ENCODE results near the gene MCIDAS. TPM values are rescaled to one million over a fixed set of nuclear protein-coding genes. Genes with fewer than 3 reads are reported as not detected.

MCIDAS gene
- total RNA-seq, 5 donors from 2014 or later (not counting 1 experiment from before 2014, with no cell fraction given): not detected

DNA sequence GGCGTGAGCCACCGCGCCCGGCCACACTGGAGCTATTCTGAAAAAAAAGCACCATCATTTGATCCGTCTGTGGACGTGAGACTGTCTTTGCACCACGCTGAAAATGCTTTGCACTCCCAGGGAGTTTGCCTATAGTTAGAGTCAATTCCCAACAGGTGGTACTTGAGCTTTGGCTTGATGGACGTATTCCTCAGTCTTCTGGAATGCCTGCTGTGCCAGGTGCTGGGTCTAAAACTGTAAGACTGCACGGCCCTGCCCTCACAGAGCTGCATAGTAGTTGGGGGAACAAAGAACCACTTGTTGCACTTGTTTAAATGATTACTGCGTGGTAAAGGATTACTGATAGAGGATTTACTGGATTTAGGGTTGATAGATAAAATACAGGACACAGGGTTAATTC is 9.7 kb upstream of the MCIDAS start:
- ChIA-PET CTCF (interaction anchor here in 1 of 2 donors (1.2 kb wide), 1 partner anchor 65 kb away, joined by 3 read pairs; no protein-coding TSS in a partner anchor), POLR2A (no interaction called here)
- Histone ChIP-seq H3K4me1 (ENCODE audit: control insufficient read depth in 1 of 2, extremely low read depth in 1 of 2, insufficient read depth in 2 of 2, low read length in 2 of 2) (peaks cover 12 to 28% of the 10 kb centered on the region in 2 experiments), H3K36me3 (ENCODE audit: control insufficient read depth in 2 of 2, extremely low read depth in 1 of 2, insufficient read depth in 1 of 2, low read length in 1 of 2) (no peaks in the 10 kb centered on the region), H3K27ac (ENCODE audit: low read length) (no peak overlapping the region), H3K4me3 (ENCODE audit: control insufficient read depth in 1 of 2, extremely low read depth in 1 of 2, low read length in 1 of 2) (no peak overlapping the region), H3K9me3 (no peaks in the 10 kb centered on the region), H3K27me3 (replicated peaks in 1 of 2; ENCODE audit: control insufficient read depth in 2 of 2, extremely low read depth in 1 of 2, insufficient read depth in 2 of 2, low read length in 1 of 2) (peaks cover 10 to 55% of the 10 kb centered on the region in 2 experiments)
- Mint-ChIP-seq H3K27ac (no peak overlapping the region), H3K27me3 (peaks cover 32 to 49% of the 10 kb centered on the region in 2 donors), H3K4me1 (peaks cover 10 to 16% (median 15%) of the 10 kb centered on the region in 3 donors), H3K36me3 (no peaks in the 10 kb centered on the region), H3K9me3 (no peaks in the 10 kb centered on the region), H3K4me3 (no peak overlapping the region)
- ATAC-seq (replicated peaks in 1 of 4): no peak
- 88% methylated on average over 9 of the region's 10 CpGs for WGBS (ENCODE audit: insufficient coverage)
- no peak for DNase-seq

- POLR2A ChIA-PET: no interaction called here
- no peak overlapping the region for H3K27ac Mint-ChIP-seq
- DNase-seq: no peak
- H3K9me3 ChIP-seq: no peaks in the 10 kb centered on the region
- CTCF ChIA-PET: no interaction called here
- H3K27ac ChIP-seq (ENCODE audit: low read length): no peak overlapping the region
- H3K4me3 ChIP-seq (ENCODE audit: control insufficient read depth in 1 of 2, extremely low read depth in 1 of 2, low read length in 1 of 2): peak overlapping the region; percentile 56 to 88
- peaks cover 26 to 78% of the 10 kb centered on the region in 2 experiments for H3K27me3 ChIP-seq (replicated peaks in 1 of 2; ENCODE audit: control insufficient read depth in 2 of 2, extremely low read depth in 1 of 2, insufficient read depth in 2 of 2, low read length in 1 of 2)
- WGBS (ENCODE audit: insufficient coverage): 30% methylated on average over 22 of the region's 31 CpGs
- H3K36me3 Mint-ChIP-seq: no peaks in the 10 kb centered on the region
- peaks cover 21 to 32% (median 32%) of the 10 kb centered on the region in 3 donors for H3K4me1 Mint-ChIP-seq
- peaks cover 16 to 39% of the 10 kb centered on the region in 2 experiments for H3K4me1 ChIP-seq (ENCODE audit: control insufficient read depth in 1 of 2, extremely low read depth in 1 of 2, insufficient read depth in 2 of 2, low read length in 2 of 2)
- H3K4me3 Mint-ChIP-seq: peak overlapping the region; percentile 81 to 97 (median 82)
- peak in 1 of 4 experiments; percentile 5 for ATAC-seq (replicated peaks in 1 of 4)
- H3K9me3 Mint-ChIP-seq: no peaks in the 10 kb centered on the region
- no peaks in the 10 kb centered on the region for H3K36me3 ChIP-seq (ENCODE audit: control insufficient read depth in 2 of 2, extremely low read depth in 1 of 2, insufficient read depth in 1 of 2, low read length in 1 of 2)
- peaks cover 58 to 73% of the 10 kb centered on the region in 2 donors for H3K27me3 Mint-ChIP-seq
These were observed 7.1 kb upstream of the MCIDAS start for GRCh38 chr5:55234121-55234700.

- H3K27me3 ChIP-seq (replicated peaks in 1 of 2; ENCODE audit: control insufficient read depth in 2 of 2, extremely low read depth in 1 of 2, insufficient read depth in 2 of 2, low read length in 1 of 2): peaks cover 35 to 82% of the 10 kb centered on the region in 2 experiments
- WGBS (ENCODE audit: insufficient coverage): under 1% methylated on average over 106 of the region's 106 CpGs
- no peaks in the 10 kb centered on the region for H3K9me3 Mint-ChIP-seq
These were observed 6.1 kb upstream of the MCIDAS start, which contains the start of gene CCNO for GRCh38 chr5:55232985-55233928. TSS of gene CCNO (minus strand) at chr5:55233608. CDS start at chr5:55233523, 85 bp downstream.

GRCh38 chr5:55232271-55232984 is 5.3 kb upstream of the MCIDAS start:
- peak in 1 of 35 experiments; percentile 27 for DNase-seq
- H3K9me3 Mint-ChIP-seq: no peaks in the 10 kb centered on the region
- Histone ChIP-seq H3K9me3 (no peaks in the 10 kb centered on the region), H3K36me3 (ENCODE audit: control insufficient read depth in 2 of 2, extremely low read depth in 1 of 2, insufficient read depth in 1 of 2, low read length in 1 of 2) (no peaks in the 10 kb centered on the region), H3K27me3 (replicated peaks in 1 of 2; ENCODE audit: control insufficient read depth in 2 of 2, extremely low read depth in 1 of 2, insufficient read depth in 2 of 2, low read length in 1 of 2) (peaks cover 37 to 89% of the 10 kb centered on the region in 2 experiments), H3K4me1 (ENCODE audit: control insufficient read depth in 1 of 2, extremely low read depth in 1 of 2, insufficient read depth in 2 of 2, low read length in 2 of 2) (peaks cover 16 to 46% of the 10 kb centered on the region in 2 experiments), H3K4me3 (ENCODE audit: control insufficient read depth in 1 of 2, extremely low read depth in 1 of 2, low read length in 1 of 2) (peak overlapping the region; percentile 56 to 88), H3K27ac (ENCODE audit: low read length) (no peak overlapping the region)
- WGBS (ENCODE audit: insufficient coverage): 6% methylated on average over 43 of the region's 45 CpGs
- POLR2A ChIA-PET: interaction anchor here in 1 of 2 donors (0.6 kb wide), 1 partner anchor 57 kb away, joined by 3 read pairs; no protein-coding TSS in a partner anchor
- peak overlapping the region; percentile 71 to 97 (median 73) for H3K4me3 Mint-ChIP-seq
- H3K36me3 Mint-ChIP-seq: no peaks in the 10 kb centered on the region
- peaks cover 29 to 39% (median 38%) of the 10 kb centered on the region in 3 donors for H3K4me1 Mint-ChIP-seq
- H3K27me3 Mint-ChIP-seq: peaks cover 70 to 82% of the 10 kb centered on the region in 2 donors
- no peak overlapping the region for H3K27ac Mint-ChIP-seq
- CTCF ChIA-PET: interaction anchor here in 1 of 2 donors (1.1 to 1.5 kb wide), 3 partner anchors 14 to 60 kb away, joined by 3 read pairs; no protein-coding TSS in a partner anchor
- ATAC-seq (replicated peaks in 1 of 4): no peak

More at GRCh38 chr5:55232985-55233928, 6.1 kb upstream of the MCIDAS start, which contains the start of gene CCNO:
- DNase-seq (peak in 29 of 35 experiments; percentile 24 to 70 (median 45)), ATAC-seq (replicated peaks in 1 of 4) (peak; percentile 69 to 79 (median 72))
- Mint-ChIP-seq H3K27ac (no peak within 1 kb of the TSS), H3K36me3 (no peaks in the 10 kb centered on the region), H3K4me3 (peak within 1 kb of the TSS; percentile 81 to 97 (median 82)), H3K4me1 (peaks cover 21 to 32% (median 32%) of the 10 kb centered on the region in 3 donors), H3K27me3 (peaks cover 62 to 77% of the 10 kb centered on the region in 2 donors)
- Histone ChIP-seq H3K27ac (ENCODE audit: low read length) (no peak within 1 kb of the TSS), H3K4me1 (ENCODE audit: control insufficient read depth in 1 of 2, extremely low read depth in 1 of 2, insufficient read depth in 2 of 2, low read length in 2 of 2) (peaks cover 16 to 39% of the 10 kb centered on the region in 2 experiments), H3K9me3 (no peaks in the 10 kb centered on the region), H3K4me3 (ENCODE audit: control insufficient read depth in 1 of 2, extremely low read depth in 1 of 2, low read length in 1 of 2) (peak within 1 kb of the TSS; percentile 56 to 88), H3K36me3 (ENCODE audit: control insufficient read depth in 2 of 2, extremely low read depth in 1 of 2, insufficient read depth in 1 of 2, low read length in 1 of 2) (no peaks in the 10 kb centered on the region)
- ChIA-PET CTCF (interaction anchor here in 1 of 2 donors (1.1 to 1.5 kb wide), 2 partner anchors 13 to 61 kb away, joined by 3 read pairs; no protein-coding TSS in a partner anchor), POLR2A (no interaction called here)

- no peak for ATAC-seq (replicated peaks in 1 of 4)
- POLR2A ChIA-PET: interaction anchor here (0.6 kb wide), 2 partner anchors 57 to 642 kb away, joined by 3 read pairs; no protein-coding TSS in a partner anchor
- peak overlapping the region in 1 of 2 donors; percentile 88 for H3K4me3 ChIP-seq (ENCODE audit: control insufficient read depth in 1 of 2, extremely low read depth in 1 of 2, low read length in 1 of 2)
These were observed 4.8 kb upstream of the MCIDAS start for GRCh38 chr5:55231919-55232270.

More at GRCh38 chr5:55231919-55232270, 4.8 kb upstream of the MCIDAS start:
- no peak for DNase-seq
- Mint-ChIP-seq H3K27ac (no peak overlapping the region), H3K4me3 (peak overlapping the region; percentile 71 to 97 (median 73)), H3K36me3 (no peaks in the 10 kb centered on the region), H3K4me1 (peaks cover 29 to 39% (median 39%) of the 10 kb centered on the region in 3 donors), H3K27me3 (peaks cover 69 to 81% of the 10 kb centered on the region in 2 donors), H3K9me3 (no peaks in the 10 kb centered on the region)
- CTCF ChIA-PET: interaction anchor here in 1 of 2 donors (1.1 to 1.5 kb wide), 3 partner anchors 14 to 60 kb away, joined by 3 read pairs; no protein-coding TSS in a partner anchor
- Histone ChIP-seq H3K27ac (ENCODE audit: low read length) (no peak overlapping the region), H3K27me3 (replicated peaks in 1 of 2; ENCODE audit: control insufficient read depth in 2 of 2, extremely low read depth in 1 of 2, insufficient read depth in 2 of 2, low read length in 1 of 2) (peaks cover 37 to 89% of the 10 kb centered on the region in 2 experiments), H3K9me3 (no peaks in the 10 kb centered on the region), H3K36me3 (ENCODE audit: control insufficient read depth in 2 of 2, extremely low read depth in 1 of 2, insufficient read depth in 1 of 2, low read length in 1 of 2) (no peaks in the 10 kb centered on the region), H3K4me1 (ENCODE audit: control insufficient read depth in 1 of 2, extremely low read depth in 1 of 2, insufficient read depth in 2 of 2, low read length in 2 of 2) (peaks cover 16 to 52% of the 10 kb centered on the region in 2 experiments)
- WGBS (ENCODE audit: insufficient coverage): 7% methylated on average over 10 of the region's 11 CpGs
